Cardiac muscle cell (in vitro differentiated cells and primary cell): ENCODE results near the gene SMIM38. TPM values are rescaled to one million over a fixed set of nuclear protein-coding genes. Genes with fewer than 3 reads are reported as not detected.

Source experiments
- DNase-seq, 2 donors: peaks; one replicate each; pipeline versions ENCODE4 v3.0.0 to v3.0.0-alpha.2; 2010 to 2017; ENCODE audit warnings: low read depth in 1 of 2, low spot score in 1 of 2
- H3K27ac ChIP-seq: fragments of 200-600 bp; sonication (generic); 2 replicates; pipeline ENCODE4 v1.5.1; 2016
- H3K27me3 ChIP-seq: fragments of 200-600 bp; sonication (generic); 2 replicates; pipeline ENCODE4 v1.6.0; 2016; ENCODE audit warnings: control low read depth
- H3K36me3 ChIP-seq: fragments of 200-600 bp; sonication (generic); 2 replicates; pipeline ENCODE4 v1.5.1; 2016; ENCODE audit warnings: control low read depth
- H3K4me1 ChIP-seq: fragments of 200-600 bp; sonication (generic); 2 replicates; pipeline ENCODE4 v1.8.1; 2017; ENCODE audit warnings: low read depth, mild to moderate bottlenecking, mixed run types
- H3K4me3 ChIP-seq: fragments of 200-600 bp; sonication (generic); 2 replicates; pipeline ENCODE4 v1.5.1; 2016; ENCODE audit warnings: mild to moderate bottlenecking
- H3K9me3 ChIP-seq: fragments of 200-600 bp; sonication (generic); 2 replicates; pipeline ENCODE4 v1.5.1; 2017; ENCODE audit warnings: low read depth, mild to moderate bottlenecking, control low read depth
- CTCF ChIP-seq: IDR thresholded peaks from 2 replicates; pipeline ENCODE4 v1.5.1; 2012; ENCODE audit warnings: low read depth, mild to moderate bottlenecking, low read length
- polyA plus RNA-seq: library from polyadenylated mRNA; unstranded; fragments of >200 nt; fragmentation: Nextera tagmentation; extraction: Ambion mirVana; gene quantifications from 2 replicates; pipeline ENCODE4 v1.2.1, GENCODE V29; 2016
- total RNA-seq: library from RNA; depleted of rRNA; stranded (reverse); fragments of >200 nt; gene quantifications from 2 replicates; pipeline ENCODE4 v1.2.3, GENCODE V29; 2016

The SMIM38 gene
- total and polyA plus RNA-seq, 2 experiments from 2014 or later: 0.62 to 5.5 TPM

GRCh38 chr11:69169479-69169878 lies 13.7 kb downstream of the SMIM38 start:
- Histone ChIP-seq H3K9me3 (no peaks in the 10 kb centered on the region), H3K27me3 (no peaks in the 10 kb centered on the region)
- no peak for TF ChIP-seq CTCF

GRCh38 chr11:69170704-69171103 lies 15.0 kb downstream of the SMIM38 start:
- Histone ChIP-seq H3K4me1 (peaks cover 5% of the 10 kb centered on the region), H3K27me3 (no peaks in the 10 kb centered on the region)

More at GRCh38 chr11:69169479-69169878, 13.7 kb downstream of the SMIM38 start:
- H3K4me1 ChIP-seq: peaks cover 5% of the 10 kb centered on the region
- no peak overlapping the region for H3K4me3 ChIP-seq
- no peak overlapping the region for H3K27ac ChIP-seq
- H3K36me3 ChIP-seq: no peaks in the 10 kb centered on the region
- no peak for DNase-seq

GRCh38 chr11:69171476-69172240 lies 15.9 kb downstream of the SMIM38 start:
- no peak overlapping the region for H3K4me3 ChIP-seq
- H3K27ac ChIP-seq: no peak overlapping the region
- H3K36me3 ChIP-seq: no peaks in the 10 kb centered on the region
- no peak for DNase-seq
- no peak for TF ChIP-seq CTCF
- H3K9me3 ChIP-seq: no peaks in the 10 kb centered on the region
- H3K27me3 ChIP-seq: no peaks in the 10 kb centered on the region
- peaks cover 5% of the 10 kb centered on the region for H3K4me1 ChIP-seq

More at GRCh38 chr11:69170704-69171103, 15.0 kb downstream of the SMIM38 start:
- Histone ChIP-seq H3K4me3 (no peak overlapping the region), H3K27ac (no peak overlapping the region), H3K36me3 (no peaks in the 10 kb centered on the region), H3K9me3 (no peaks in the 10 kb centered on the region)
- no peak for TF ChIP-seq CTCF
- no peak for DNase-seq

- no peak for TF ChIP-seq CTCF
- Histone ChIP-seq H3K4me1 (peaks cover 5% of the 10 kb centered on the region), H3K27me3 (no peaks in the 10 kb centered on the region), H3K9me3 (no peaks in the 10 kb centered on the region), H3K4me3 (no peak overlapping the region), H3K27ac (no peak overlapping the region), H3K36me3 (no peaks in the 10 kb centered on the region)
- peak in 1 of 2 donors; percentile 41 for DNase-seq
These were observed 16.9 kb downstream of the SMIM38 start for GRCh38 chr11:69172674-69173073.

GRCh38 chr11:69173331-69173730 lies 17.6 kb downstream of the SMIM38 start:
- TF ChIP-seq CTCF: no peak
- Histone ChIP-seq H3K27me3 (no peaks in the 10 kb centered on the region), H3K9me3 (no peaks in the 10 kb centered on the region)

More at GRCh38 chr11:69173331-69173730, 17.6 kb downstream of the SMIM38 start:
- no peak for DNase-seq
- Histone ChIP-seq H3K27ac (no peak overlapping the region), H3K4me3 (no peak overlapping the region), H3K36me3 (no peaks in the 10 kb centered on the region), H3K4me1 (peaks cover 5% of the 10 kb centered on the region)
